Activated naive CD4-positive, alpha-beta T cell treated with anti-CD3 and anti-CD28 coated beads, Interleukin-2, amount 10 ng/mL, durations not matched to agents 7 days and 5 days (primary cell): ENCODE results near the gene SIRPA.

Experiments used
- CTCF ChIA-PET: fragments of 350-600 bp; sonication (Branson Sonifier 250); formaldehyde crosslinking; loops from one replicate; lab custom pipeline; 2021; ENCODE audit warnings: antibody characterized with exemption; lab: Charles Lee
- DNase-seq: peaks from one replicate; pipeline ENCODE4 v3.0.0-alpha.2; 2020
- H3K27ac Mint-ChIP-seq: one replicate; pipeline ENCODE4 v1.8.0; 2021; ENCODE audit warnings: mild to moderate bottlenecking, moderate library complexity, mixed read lengths
- H3K27me3 Mint-ChIP-seq: one replicate; pipeline ENCODE4 v1.8.0; 2021; ENCODE audit warnings: mild to moderate bottlenecking, mixed read lengths
- H3K36me3 Mint-ChIP-seq: one replicate; pipeline ENCODE4 v1.8.0; 2021; ENCODE audit warnings: mixed read lengths
- H3K4me1 Mint-ChIP-seq: one replicate; pipeline ENCODE4 v1.8.0; 2021; ENCODE audit warnings: mixed read lengths
- H3K4me3 Mint-ChIP-seq: one replicate; pipeline ENCODE4 v1.8.0; 2021; ENCODE audit warnings: mild to moderate bottlenecking, moderate library complexity, mixed read lengths
- H3K9me3 Mint-ChIP-seq: one replicate; pipeline ENCODE4 v1.8.0; 2021; ENCODE audit warnings: mixed read lengths

The SIRPA gene

GRCh38 chr20:1944345-1945091, 49.3 kb downstream of the SIRPA start:
- Mint-ChIP-seq H3K9me3 (no peaks in the 10 kb centered on the region), H3K27ac (no peak overlapping the region), H3K4me3 (no peak overlapping the region), H3K4me1 (peaks cover 3% of the 10 kb centered on the region), H3K36me3 (no peaks in the 10 kb centered on the region), H3K27me3 (peaks cover 68% of the 10 kb centered on the region)
- CTCF ChIA-PET, result interaction anchor here (1.1 kb wide), 1 partner anchor 21 kb away, joined by 3 read pairs; no protein-coding TSS in a partner anchor
- DNase-seq, result no peak

- no peak for DNase-seq
- no peaks in the 10 kb centered on the region for H3K9me3 Mint-ChIP-seq
- CTCF ChIA-PET, result no interaction called here
- H3K4me3 Mint-ChIP-seq, result no peak overlapping the region
- H3K4me1 Mint-ChIP-seq, result peaks cover 3% of the 10 kb centered on the region
- H3K27me3 Mint-ChIP-seq, result peaks cover 73% of the 10 kb centered on the region
- no peak overlapping the region for H3K27ac Mint-ChIP-seq
- H3K36me3 Mint-ChIP-seq, result no peaks in the 10 kb centered on the region
Measured at GRCh38 chr20:1945134-1945618, 50.0 kb downstream of the SIRPA start.

GRCh38 chr20:1945660-1946059, 50.5 kb downstream of the SIRPA start:
- H3K27me3 Mint-ChIP-seq, result peaks cover 73% of the 10 kb centered on the region
- no peak overlapping the region for H3K27ac Mint-ChIP-seq
- H3K9me3 Mint-ChIP-seq, result no peaks in the 10 kb centered on the region
- H3K4me3 Mint-ChIP-seq, result no peak overlapping the region
- no peak for DNase-seq
- H3K4me1 Mint-ChIP-seq, result peaks cover 3% of the 10 kb centered on the region
- no peaks in the 10 kb centered on the region for H3K36me3 Mint-ChIP-seq
- CTCF ChIA-PET, result no interaction called here

- Mint-ChIP-seq H3K4me1 (peaks cover 3% of the 10 kb centered on the region), H3K9me3 (no peaks in the 10 kb centered on the region), H3K27me3 (peaks cover 77% of the 10 kb centered on the region), H3K27ac (no peak overlapping the region), H3K4me3 (no peak overlapping the region), H3K36me3 (no peaks in the 10 kb centered on the region)
- CTCF ChIA-PET, result interaction anchor here (1.5 kb wide), 1 partner anchor 19 kb away, joined by 6 read pairs; no protein-coding TSS in a partner anchor
- DNase-seq, result no peak
Measured at GRCh38 chr20:1946442-1946761, 51.2 kb downstream of the SIRPA start.

- no peak overlapping the region for H3K27ac Mint-ChIP-seq
- no peaks in the 10 kb centered on the region for H3K36me3 Mint-ChIP-seq
- H3K4me1 Mint-ChIP-seq, result peaks cover 3% of the 10 kb centered on the region
- peaks cover 73% of the 10 kb centered on the region for H3K27me3 Mint-ChIP-seq
- CTCF ChIA-PET, result interaction anchor here (1.5 kb wide), 1 partner anchor 18 kb away, joined by 6 read pairs; no protein-coding TSS in a partner anchor
- H3K9me3 Mint-ChIP-seq, result no peaks in the 10 kb centered on the region
- DNase-seq, result no peak
- no peak overlapping the region for H3K4me3 Mint-ChIP-seq
Measured at GRCh38 chr20:1946762-1947534, 51.7 kb downstream of the SIRPA start.

GRCh38 chr20:1947535-1947846, 52.3 kb downstream of the SIRPA start:
- CTCF ChIA-PET, result interaction anchor here (1.5 kb wide), 1 partner anchor 18 kb away, joined by 6 read pairs; no protein-coding TSS in a partner anchor
- peaks cover 68% of the 10 kb centered on the region for H3K27me3 Mint-ChIP-seq
- no peaks in the 10 kb centered on the region for H3K36me3 Mint-ChIP-seq
- peaks cover 3% of the 10 kb centered on the region for H3K4me1 Mint-ChIP-seq
- H3K4me3 Mint-ChIP-seq, result no peak overlapping the region
- no peaks in the 10 kb centered on the region for H3K9me3 Mint-ChIP-seq
- no peak overlapping the region for H3K27ac Mint-ChIP-seq
- no peak for DNase-seq

GRCh38 chr20:1949347-1950100, 54.3 kb downstream of the SIRPA start:
- Mint-ChIP-seq H3K36me3 (no peaks in the 10 kb centered on the region), H3K9me3 (no peaks in the 10 kb centered on the region)
- no peak for DNase-seq

GRCh38 chr20:1950836-1951235, 55.6 kb downstream of the SIRPA start:
- no peak overlapping the region for H3K27ac Mint-ChIP-seq
- CTCF ChIA-PET, result no interaction called here
- H3K36me3 Mint-ChIP-seq, result no peaks in the 10 kb centered on the region
- H3K9me3 Mint-ChIP-seq, result no peaks in the 10 kb centered on the region
- DNase-seq, result no peak
- peaks cover 3% of the 10 kb centered on the region for H3K4me1 Mint-ChIP-seq
- peaks cover 54% of the 10 kb centered on the region for H3K27me3 Mint-ChIP-seq
- no peak overlapping the region for H3K4me3 Mint-ChIP-seq

More at GRCh38 chr20:1949347-1950100, 54.3 kb downstream of the SIRPA start:
- Mint-ChIP-seq H3K4me1 (peaks cover 3% of the 10 kb centered on the region), H3K27ac (no peak overlapping the region), H3K27me3 (peaks cover 58% of the 10 kb centered on the region), H3K4me3 (no peak overlapping the region)
- CTCF ChIA-PET, result no interaction called here

GRCh38 chr20:1951436-1952115, 56.4 kb downstream of the SIRPA start:
- Mint-ChIP-seq H3K36me3 (no peaks in the 10 kb centered on the region), H3K4me3 (no peak overlapping the region), H3K27me3 (peaks cover 48% of the 10 kb centered on the region), H3K9me3 (no peaks in the 10 kb centered on the region), H3K4me1 (peaks cover 3% of the 10 kb centered on the region), H3K27ac (no peak overlapping the region)
- CTCF ChIA-PET, result no interaction called here
- no peak for DNase-seq

GRCh38 chr20:1952737-1953530, 57.7 kb downstream of the SIRPA start:
- Mint-ChIP-seq H3K4me1 (no peaks in the 10 kb centered on the region), H3K36me3 (no peaks in the 10 kb centered on the region)

GRCh38 chr20:1953621-1954020, 58.4 kb downstream of the SIRPA start:
- DNase-seq, result no peak
- no peak overlapping the region for H3K4me3 Mint-ChIP-seq
- no peaks in the 10 kb centered on the region for H3K36me3 Mint-ChIP-seq
- H3K4me1 Mint-ChIP-seq, result no peaks in the 10 kb centered on the region
- peaks cover 35% of the 10 kb centered on the region for H3K27me3 Mint-ChIP-seq
- H3K9me3 Mint-ChIP-seq, result no peaks in the 10 kb centered on the region
- CTCF ChIA-PET, result interaction anchor here (2.0 kb wide), 1 partner anchor 53 kb away, joined by 4 read pairs; no protein-coding TSS in a partner anchor
- H3K27ac Mint-ChIP-seq, result no peak overlapping the region

More at GRCh38 chr20:1952737-1953530, 57.7 kb downstream of the SIRPA start:
- Mint-ChIP-seq H3K27me3 (peaks cover 38% of the 10 kb centered on the region), H3K4me3 (no peak overlapping the region), H3K9me3 (no peaks in the 10 kb centered on the region), H3K27ac (no peak overlapping the region)
- CTCF ChIA-PET, result interaction anchor here (0.8 to 2.0 kb wide), 2 partner anchors 12 to 54 kb away, joined by 4 read pairs; no protein-coding TSS in a partner anchor
- no peak for DNase-seq

GRCh38 chr20:1955217-1955616, 60.0 kb downstream of the SIRPA start:
- H3K27ac Mint-ChIP-seq, result no peak overlapping the region
- CTCF ChIA-PET, result interaction anchor here (1.1 kb wide), 1 partner anchor 10 kb away, joined by 3 read pairs; no protein-coding TSS in a partner anchor
- H3K4me1 Mint-ChIP-seq, result no peaks in the 10 kb centered on the region
- no peak for DNase-seq
- no peaks in the 10 kb centered on the region for H3K9me3 Mint-ChIP-seq
- no peaks in the 10 kb centered on the region for H3K36me3 Mint-ChIP-seq
- no peak overlapping the region for H3K4me3 Mint-ChIP-seq
- peaks cover 23% of the 10 kb centered on the region for H3K27me3 Mint-ChIP-seq

- Mint-ChIP-seq H3K36me3 (no peaks in the 10 kb centered on the region), H3K27ac (no peak overlapping the region), H3K4me1 (no peaks in the 10 kb centered on the region), H3K9me3 (no peaks in the 10 kb centered on the region), H3K4me3 (no peak overlapping the region), H3K27me3 (peaks cover 41% of the 10 kb centered on the region)
- CTCF ChIA-PET, result no interaction called here
- DNase-seq, result no peak
Measured at GRCh38 chr20:1958426-1958825, 63.2 kb downstream of the SIRPA start.
